Progenitor cell of endocrine pancreas (in vitro differentiated cells): ENCODE measurements around the gene HTR1A. TPM values are rescaled to one million over a fixed set of nuclear protein-coding genes. Genes with fewer than 3 reads are reported as not detected.

ENCODE experiments used
- DNase-seq: peaks from one replicate; pipeline ENCODE4 v3.0.0; 2021; ENCODE audit warnings: low spot score; ENCODE audit not compliant: unreplicated experiment
- H3K27ac Mint-ChIP-seq: 2 replicates; pipeline ENCODE4 v1.8.0; 2021; ENCODE audit warnings: mild to moderate bottlenecking, moderate library complexity, mixed read lengths
- H3K27me3 Mint-ChIP-seq: 2 replicates; pipeline ENCODE4 v1.8.0; 2021; ENCODE audit warnings: mixed read lengths
- H3K36me3 Mint-ChIP-seq: 2 replicates; pipeline ENCODE4 v1.8.0; 2022; ENCODE audit warnings: mixed read lengths; ENCODE audit not compliant: insufficient read depth
- H3K4me1 Mint-ChIP-seq: 2 replicates; pipeline ENCODE4 v1.8.0; 2021; ENCODE audit warnings: low read depth, mixed read lengths
- H3K4me3 Mint-ChIP-seq: 2 replicates; pipeline ENCODE4 v1.8.0; 2021; ENCODE audit warnings: low read depth, mild to moderate bottlenecking, moderate library complexity, mixed read lengths
- H3K9me3 Mint-ChIP-seq: 2 replicates; pipeline ENCODE4 v1.8.0; 2021; ENCODE audit warnings: low read depth, mixed read lengths
- CTCF ChIP-seq: fragments of 200-600 bp; sonication (generic); IDR thresholded peaks from one replicate; pipeline ENCODE4 v1.5.0; 2021; ENCODE audit warnings: antibody characterized with exemption, mild to moderate bottlenecking; ENCODE audit not compliant: unreplicated experiment
- total RNA-seq: library from RNA; stranded (reverse); gene quantifications from 2 replicates; pipeline ENCODE4 v1.2.1, GENCODE V29; 2021

HTR1A gene
- total RNA-seq, 1 donor from 2014 or later, result not detected

GRCh38 chr5:63963926-63964325 lies 1.7 kb upstream of the HTR1A start:
- Mint-ChIP-seq H3K27ac (no peak overlapping the region), H3K9me3 (no peaks in the 10 kb centered on the region), H3K36me3 (no peaks in the 10 kb centered on the region), H3K4me1 (peaks cover 14% of the 10 kb centered on the region), H3K27me3 (peaks cover 42% of the 10 kb centered on the region), H3K4me3 (no peak overlapping the region)
- no peak for DNase-seq
- TF ChIP-seq CTCF, result no peak

GRCh38 chr5:63963080-63963735 lies 963 bp upstream of the HTR1A start:
- peaks cover 15% of the 10 kb centered on the region for H3K4me1 Mint-ChIP-seq
- DNase-seq, result peak; percentile 61
- H3K27ac Mint-ChIP-seq, result no peak overlapping the region
- no peaks in the 10 kb centered on the region for H3K9me3 Mint-ChIP-seq
- H3K4me3 Mint-ChIP-seq, result no peak overlapping the region
- H3K36me3 Mint-ChIP-seq, result no peaks in the 10 kb centered on the region
- H3K27me3 Mint-ChIP-seq, result peaks cover 49% of the 10 kb centered on the region
- peak; percentile 92 for TF ChIP-seq CTCF

GRCh38 chr5:63961598-63962161 lies 565 bp downstream of the HTR1A start:
- no peaks in the 10 kb centered on the region for H3K9me3 Mint-ChIP-seq
- peaks cover 51% of the 10 kb centered on the region for H3K27me3 Mint-ChIP-seq
- DNase-seq, result no peak
- peaks cover 15% of the 10 kb centered on the region for H3K4me1 Mint-ChIP-seq
- H3K4me3 Mint-ChIP-seq, result no peak overlapping the region
- no peak overlapping the region for H3K27ac Mint-ChIP-seq
- no peaks in the 10 kb centered on the region for H3K36me3 Mint-ChIP-seq
- no peak for TF ChIP-seq CTCF

- Mint-ChIP-seq H3K4me1 (peaks cover 15% of the 10 kb centered on the region), H3K36me3 (no peaks in the 10 kb centered on the region), H3K27ac (no peak overlapping the region), H3K9me3 (no peaks in the 10 kb centered on the region), H3K4me3 (no peak overlapping the region), H3K27me3 (peaks cover 51% of the 10 kb centered on the region)
- TF ChIP-seq CTCF, result no peak
- DNase-seq, result no peak
Measured at GRCh38 chr5:63961125-63961597, 1.1 kb downstream of the HTR1A start.

- Mint-ChIP-seq H3K36me3 (no peaks in the 10 kb centered on the region), H3K4me3 (no peak overlapping the region), H3K4me1 (peaks cover 15% of the 10 kb centered on the region), H3K27me3 (peaks cover 51% of the 10 kb centered on the region), H3K9me3 (no peaks in the 10 kb centered on the region), H3K27ac (no peak overlapping the region)
- TF ChIP-seq CTCF, result no peak
- no peak for DNase-seq
Measured at GRCh38 chr5:63960646-63961045, 1.6 kb downstream of the HTR1A start.
